Loucy (cell line): ENCODE results near the gene ARFIP1.

Experiments used
- H2AFZ ChIP-seq: fragments of 200-600 bp; sonication (generic); 2 replicates; pipeline ENCODE4 v1.6.0; 2016; ENCODE audit warnings: antibody characterized with exemption, mild to moderate bottlenecking, low read length, moderate library complexity
- H3F3A ChIP-seq: fragments of 200-600 bp; 2 replicates; pipeline ENCODE4 v1.6.0; 2016; ENCODE audit warnings: antibody characterized with exemption, low read depth, mild to moderate bottlenecking
- H3K27me3 ChIP-seq: fragments of 200-600 bp; sonication (generic); 2 replicates; pipeline ENCODE4 v1.6.1; 2014; ENCODE audit warnings: low read length, mild to moderate bottlenecking; ENCODE audit not compliant: insufficient read depth, poor library complexity, severe bottlenecking
- H3K36me3 ChIP-seq: fragments of 200-600 bp; sonication (generic); 2 replicates; pipeline ENCODE4 v1.6.1; 2016; ENCODE audit warnings: low read length; ENCODE audit not compliant: insufficient read depth
- H3K4me1 ChIP-seq: fragments of 200-600 bp; sonication (generic); 2 replicates; pipeline ENCODE4 v1.5.1; 2014; ENCODE audit warnings: low read length, mild to moderate bottlenecking; ENCODE audit not compliant: insufficient read depth, poor library complexity, severe bottlenecking
- H3K4me2 ChIP-seq: fragments of 200-600 bp; sonication (generic); 2 replicates; pipeline ENCODE4 v1.6.0; 2014; ENCODE audit warnings: antibody characterized with exemption, low read length, low read depth, mild to moderate bottlenecking; ENCODE audit not compliant: poor library complexity, severe bottlenecking
- H3K4me3 ChIP-seq: fragments of 200-600 bp; sonication (generic); 2 replicates; pipeline ENCODE4 v1.5.1; 2014; ENCODE audit warnings: low read length, mild to moderate bottlenecking, mixed read lengths; ENCODE audit not compliant: poor library complexity, severe bottlenecking
- H3K79me2 ChIP-seq: fragments of 200-600 bp; sonication (generic); 2 replicates; pipeline ENCODE4 v1.6.1; 2014; ENCODE audit warnings: low read length; ENCODE audit not compliant: insufficient read depth
- H3K9ac ChIP-seq: fragments of 200-600 bp; sonication (generic); 2 replicates; pipeline ENCODE4 v1.6.0; 2014; ENCODE audit warnings: mild to moderate bottlenecking, low read depth, low read length, moderate library complexity; ENCODE audit not compliant: poor library complexity, severe bottlenecking
- H3K9me2 ChIP-seq: fragments of 200-600 bp; sonication (generic); replicated peaks from 2 replicates; pipeline ENCODE4 v1.6.1; 2016; ENCODE audit warnings: low read depth, low read length, mixed read lengths
- H3K9me3 ChIP-seq: fragments of 200-600 bp; sonication (generic); 2 replicates; pipeline ENCODE4 v1.6.1; 2014; ENCODE audit warnings: mild to moderate bottlenecking, antibody characterized with exemption, low read length, low read depth; ENCODE audit not compliant: insufficient read depth
- H4K20me1 ChIP-seq: fragments of 200-600 bp; sonication (generic); 2 replicates; pipeline ENCODE4 v1.6.0; 2014; ENCODE audit warnings: antibody characterized with exemption, low read length, mild to moderate bottlenecking; ENCODE audit not compliant: insufficient read depth, poor library complexity, severe bottlenecking
- CTCF ChIP-seq: fragments of 200-600 bp; sonication (generic); conservative IDR thresholded peaks from 2 replicates; pipeline ENCODE4 v1.5.1; 2014; ENCODE audit warnings: mild to moderate bottlenecking, antibody characterized with exemption, low read length
- EZH2phosphoT487 ChIP-seq: fragments of 200-600 bp; IDR thresholded peaks from 2 replicates; pipeline ENCODE4 v1.6.1; 2018; ENCODE audit warnings: antibody characterized with exemption, mild to moderate bottlenecking, moderate library complexity, borderline replicate concordance

Gene ARFIP1

GRCh38 chr4:152960082-152960481 is 180.3 kb downstream of the ARFIP1 start:
- Histone ChIP-seq H3K4me2 (no peak overlapping the region), H3K9me2 (no peaks in the 10 kb centered on the region), H3K27me3 (no peaks in the 10 kb centered on the region), H2AFZ (no peak overlapping the region), H4K20me1 (no peaks in the 10 kb centered on the region), H3K4me3 (no peak overlapping the region), H3F3A (no peaks in the 10 kb centered on the region), H3K9ac (no peak overlapping the region), H3K36me3 (no peaks in the 10 kb centered on the region), H3K79me2 (no peaks in the 10 kb centered on the region), H3K4me1 (peaks cover 6% of the 10 kb centered on the region), H3K9me3 (no peaks in the 10 kb centered on the region)
- TF ChIP-seq EZH2phosphoT487, result no peak
- no peak for TF ChIP-seq CTCF

GRCh38 chr4:152961014-152961772 is 181.4 kb downstream of the ARFIP1 start:
- H3K27me3 ChIP-seq, result no peaks in the 10 kb centered on the region
- H2AFZ ChIP-seq, result no peak overlapping the region
- no peak overlapping the region for H3K4me2 ChIP-seq
- H3K9me2 ChIP-seq, result no peaks in the 10 kb centered on the region
- H3K36me3 ChIP-seq, result no peaks in the 10 kb centered on the region
- no peak overlapping the region for H3K4me3 ChIP-seq
- H4K20me1 ChIP-seq, result no peaks in the 10 kb centered on the region
- TF ChIP-seq CTCF (no peak), EZH2phosphoT487 (no peak)
- peaks cover 6% of the 10 kb centered on the region for H3K4me1 ChIP-seq
- no peak overlapping the region for H3K9ac ChIP-seq
- H3K79me2 ChIP-seq, result no peaks in the 10 kb centered on the region
- no peaks in the 10 kb centered on the region for H3F3A ChIP-seq
- no peaks in the 10 kb centered on the region for H3K9me3 ChIP-seq

- Histone ChIP-seq H3K27me3 (no peaks in the 10 kb centered on the region), H3K4me3 (no peak overlapping the region), H3K36me3 (no peaks in the 10 kb centered on the region), H3K4me1 (peaks cover 6% of the 10 kb centered on the region), H4K20me1 (no peaks in the 10 kb centered on the region), H3K4me2 (no peak overlapping the region), H3K9ac (no peak overlapping the region), H3K9me2 (no peaks in the 10 kb centered on the region), H3F3A (no peaks in the 10 kb centered on the region), H3K9me3 (no peaks in the 10 kb centered on the region), H3K79me2 (no peaks in the 10 kb centered on the region), H2AFZ (no peak overlapping the region)
- TF ChIP-seq EZH2phosphoT487 (no peak), CTCF (no peak)
These were observed 182.0 kb downstream of the ARFIP1 start for GRCh38 chr4:152961773-152962115.
